GM21515 (cell line): ENCODE measurements around the gene HYAL1.
A peak's percentile ranks its signal among the peaks of the same experiment; 100 is the strongest.

Experiments
- ATAC-seq: cut with Tn5 transposase; IDR thresholded peaks from one replicate; pipeline ENCODE4 v1.9.1; 2021; ENCODE audit not compliant: unreplicated experiment

Gene HYAL1, protein sequence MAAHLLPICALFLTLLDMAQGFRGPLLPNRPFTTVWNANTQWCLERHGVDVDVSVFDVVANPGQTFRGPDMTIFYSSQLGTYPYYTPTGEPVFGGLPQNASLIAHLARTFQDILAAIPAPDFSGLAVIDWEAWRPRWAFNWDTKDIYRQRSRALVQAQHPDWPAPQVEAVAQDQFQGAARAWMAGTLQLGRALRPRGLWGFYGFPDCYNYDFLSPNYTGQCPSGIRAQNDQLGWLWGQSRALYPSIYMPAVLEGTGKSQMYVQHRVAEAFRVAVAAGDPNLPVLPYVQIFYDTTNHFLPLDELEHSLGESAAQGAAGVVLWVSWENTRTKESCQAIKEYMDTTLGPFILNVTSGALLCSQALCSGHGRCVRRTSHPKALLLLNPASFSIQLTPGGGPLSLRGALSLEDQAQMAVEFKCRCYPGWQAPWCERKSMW

DNA sequence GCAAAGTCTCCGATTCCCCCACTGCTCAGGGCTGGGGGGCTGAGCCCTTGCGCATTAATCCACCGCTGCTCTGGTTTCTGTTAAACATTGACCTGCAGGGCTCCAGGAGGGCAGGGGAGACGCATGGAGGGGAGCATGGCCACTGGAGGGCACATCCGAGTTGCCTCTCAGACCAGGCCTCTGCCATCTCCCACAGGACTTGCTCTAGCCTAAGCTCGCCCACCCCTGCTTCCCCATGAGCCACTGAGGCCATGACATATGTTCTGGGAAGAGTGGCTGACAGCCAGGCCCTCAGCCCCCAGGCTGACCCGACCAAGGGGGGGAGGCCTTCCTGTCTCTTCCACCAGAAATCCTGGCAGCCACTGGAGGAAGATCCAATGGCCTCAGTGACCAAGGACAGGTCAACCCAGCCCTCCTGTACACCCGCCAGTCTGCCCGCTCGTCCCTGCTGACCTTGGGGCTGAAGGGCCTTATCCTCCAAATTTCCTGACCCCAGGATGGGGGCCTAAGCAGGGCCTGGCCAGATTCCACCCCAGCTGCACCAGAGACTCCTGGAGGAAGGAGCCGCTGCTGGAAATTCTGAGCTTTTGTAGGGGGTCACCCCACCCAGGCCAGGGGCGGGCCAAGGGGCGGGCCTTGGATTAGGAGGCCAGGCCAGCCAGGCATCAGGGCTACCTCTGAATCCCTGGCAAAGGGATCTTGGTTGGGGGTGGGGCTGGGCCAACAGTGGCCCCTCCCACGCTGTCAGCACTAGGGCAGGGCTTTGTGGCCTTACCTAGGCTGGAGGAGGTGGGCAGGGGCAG lies at the start of gene HYAL1:
Gene HYAL1 (minus strand): TSS at position 562 of the 803 bp plus-strand sequence. CDS start 618 bp downstream, outside the sequence.
- no peak for ATAC-seq

DNA sequence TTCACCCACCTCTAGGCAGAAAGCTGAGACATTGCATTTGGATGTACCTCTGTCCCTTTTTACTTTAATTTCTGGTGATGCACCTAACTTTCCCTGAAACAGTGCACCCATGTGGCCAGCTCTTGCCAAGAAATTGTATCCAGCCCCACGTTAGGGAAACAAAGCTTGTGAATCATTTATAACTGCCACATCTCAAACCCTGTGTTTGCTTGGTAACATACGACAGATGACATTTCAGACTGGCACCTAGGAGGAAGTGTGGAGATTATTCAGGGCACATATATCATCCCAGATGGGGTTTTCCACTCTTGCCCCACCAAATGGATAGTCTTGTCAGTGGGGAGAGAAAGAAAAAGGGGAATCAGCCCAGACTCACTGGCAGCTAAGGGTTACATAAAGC lies 49.4 kb upstream of the HYAL1 start:
- no peak for ATAC-seq

DNA sequence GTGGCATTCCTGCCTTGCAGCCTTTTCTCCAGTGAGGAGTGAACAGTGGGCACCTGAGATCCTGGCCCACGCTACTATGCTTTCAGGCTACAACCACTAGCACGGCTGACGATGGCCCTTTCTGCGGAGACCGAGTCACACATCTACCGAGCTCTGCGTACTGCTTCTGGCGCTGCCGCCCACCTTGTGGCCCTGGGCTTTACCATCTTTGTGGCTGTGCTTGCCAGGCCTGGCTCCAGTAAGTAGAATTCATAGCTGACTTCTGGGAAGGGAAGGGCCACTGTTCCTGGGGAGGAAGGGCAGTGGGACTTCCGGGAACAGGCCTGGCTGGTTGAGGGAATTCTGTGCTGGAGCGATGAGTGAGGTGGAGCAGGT lies 47.9 kb upstream of the HYAL1 start:
- ATAC-seq, result no peak

DNA sequence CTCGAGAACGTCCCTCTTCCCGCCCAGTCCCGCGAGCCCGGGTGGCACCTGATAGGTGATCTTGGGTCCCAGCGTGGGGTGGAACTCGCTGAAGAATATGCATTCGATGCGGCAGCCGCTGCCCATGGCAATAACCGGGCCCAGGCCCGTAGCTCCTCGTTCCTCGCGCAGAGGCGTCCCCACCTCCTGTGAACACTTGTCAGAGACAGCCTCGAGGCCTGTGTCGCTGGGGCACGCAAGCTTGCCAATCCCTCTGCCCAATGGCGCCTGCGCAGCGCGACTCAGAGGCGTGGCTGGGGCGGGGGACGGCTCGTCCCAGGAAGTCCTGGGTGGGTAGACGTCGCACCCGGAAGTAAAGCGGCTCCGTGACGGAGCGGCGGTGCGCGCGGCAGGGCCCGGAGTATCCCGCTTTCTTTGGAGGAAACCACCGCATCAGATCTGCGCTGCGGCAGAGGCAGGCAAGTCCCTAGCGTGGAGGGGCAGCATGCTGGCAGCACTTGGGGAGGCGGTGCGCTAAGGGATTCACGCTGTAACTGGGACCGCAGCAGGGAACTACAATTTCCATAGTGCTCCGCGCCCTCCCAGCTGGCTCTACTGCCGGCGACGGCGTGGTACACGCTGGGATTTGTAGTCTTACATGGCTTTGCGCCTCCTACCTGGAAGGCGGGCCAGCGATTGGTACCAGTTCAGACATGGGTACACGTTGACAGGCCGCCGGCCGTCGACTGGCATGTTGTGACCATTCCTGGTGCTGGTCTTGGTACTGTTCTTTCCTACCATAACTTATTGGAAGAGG lies 47.4 kb upstream of the HYAL1 start, which contains the start of the genes CYB561D2 and NPRL2:
Gene CYB561D2 (plus strand): TSS at position 336 of the 796 bp plus-strand sequence. CDS start 572 bp downstream, outside the sequence.
Gene NPRL2 (minus strand): TSS at position 249 of the 796 bp plus-strand sequence. CDS start 123 bp downstream, at position 126.
- peak; percentile 77 for ATAC-seq

DNA sequence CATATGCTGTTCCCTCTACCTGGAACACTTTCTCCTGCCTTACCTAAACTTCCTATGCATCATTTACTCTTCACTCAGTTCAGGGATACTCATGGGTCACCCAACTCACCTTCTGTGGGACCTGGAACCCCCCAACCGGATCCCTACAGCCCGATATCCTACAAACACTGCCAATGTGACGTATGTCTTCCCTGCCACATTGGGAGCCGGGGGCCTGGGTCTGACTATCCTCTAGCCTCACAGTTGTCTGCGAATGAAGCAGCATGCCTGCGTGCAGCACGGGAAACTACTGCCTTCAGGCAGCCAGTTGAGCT lies 46.8 kb upstream of the HYAL1 start:
- no peak for ATAC-seq

DNA sequence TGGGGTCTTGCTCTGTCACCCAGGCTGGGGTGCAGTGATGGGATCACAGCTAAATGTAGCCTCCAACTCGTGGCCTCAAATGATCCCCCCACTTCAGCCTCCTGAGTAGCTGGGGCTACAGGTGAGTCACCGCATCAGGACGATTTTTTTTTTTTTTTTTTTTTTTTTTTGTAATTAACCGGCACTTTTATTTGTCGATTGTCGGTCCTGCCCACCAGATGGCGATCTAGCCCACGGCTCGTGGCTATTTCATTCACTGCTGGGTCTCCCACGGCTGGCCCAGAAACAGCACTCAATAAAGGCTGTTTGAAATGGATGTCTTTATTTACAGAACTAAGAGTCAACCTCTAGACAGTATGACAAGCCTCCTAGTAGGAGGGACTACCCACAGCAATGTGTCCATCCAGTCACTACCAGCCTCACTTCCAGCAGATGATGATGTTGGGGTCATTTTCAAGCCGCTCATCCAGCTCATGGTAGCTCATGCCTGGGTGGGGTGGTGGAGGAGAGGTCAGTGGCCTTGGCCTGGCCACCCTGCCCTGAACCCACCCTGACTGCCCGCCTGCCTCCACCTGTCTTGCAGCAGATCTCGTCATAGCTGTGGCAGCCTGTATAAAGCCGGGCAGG lies 43.9 kb upstream of the HYAL1 start:
- no peak for ATAC-seq

GRCh38 chr3:50345586-50346234 lies 42.3 kb upstream of the HYAL1 start, which contains the start of gene ZMYND10:
ZMYND10 (minus strand) TSS chr3:50345732; CDS start chr3:50345579, 153 bp downstream.
- ATAC-seq, result no peak

GRCh38 chr3:50345008-50345407 lies 41.6 kb upstream of the HYAL1 start:
- ATAC-seq, result no peak

- ATAC-seq, result no peak
These were observed 39.6 kb upstream of the HYAL1 start for GRCh38 chr3:50342813-50343633.

- ATAC-seq, result no peak
These were observed 38.7 kb upstream of the HYAL1 start for GRCh38 chr3:50341996-50342650.

GRCh38 chr3:50341537-50341936 lies 38.2 kb upstream of the HYAL1 start:
- ATAC-seq, result no peak

DNA sequence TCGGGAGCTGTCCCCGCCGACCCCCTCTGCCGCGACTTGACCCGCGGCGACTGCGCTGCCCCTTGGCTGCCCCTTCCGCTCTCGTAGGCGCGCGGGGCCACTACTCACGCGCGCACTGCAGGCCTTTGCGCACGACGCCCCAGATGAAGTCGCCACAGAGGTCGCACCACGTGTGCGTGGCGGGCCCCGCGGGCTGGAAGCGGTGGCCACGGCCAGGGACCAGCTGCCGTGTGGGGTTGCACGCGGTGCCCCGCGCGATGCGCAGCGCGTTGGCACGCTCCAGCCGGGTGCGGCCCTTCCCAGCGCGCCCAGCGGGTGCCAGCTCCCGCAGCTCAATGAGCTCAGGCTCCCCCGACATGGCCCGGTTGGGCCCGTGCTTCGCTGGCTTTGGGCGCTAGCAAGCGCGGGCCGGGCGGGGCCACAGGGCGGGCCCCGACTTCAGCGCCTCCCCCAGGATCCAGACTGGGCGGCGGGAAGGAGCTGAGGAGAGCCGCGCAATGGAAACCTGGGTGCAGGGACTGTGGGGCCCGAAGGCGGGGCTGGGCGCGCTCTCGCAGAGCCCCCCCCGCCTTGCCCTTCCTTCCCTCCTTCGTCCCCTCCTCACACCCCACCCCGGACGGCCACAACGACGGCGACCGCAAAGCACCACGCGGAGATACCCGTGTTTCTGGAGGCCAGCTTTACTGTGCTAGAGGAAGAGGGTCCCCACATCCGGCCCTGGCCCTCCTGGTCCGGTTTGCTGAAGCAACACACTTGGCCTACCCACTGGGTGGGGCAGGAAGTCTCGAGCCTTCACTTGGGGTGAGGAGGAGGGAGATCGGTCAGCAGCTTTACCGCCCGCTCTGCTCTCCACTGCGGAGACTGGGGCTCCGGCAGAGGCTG lies 37.3 kb upstream of the HYAL1 start, which contains the start of gene RASSF1:
Gene RASSF1 (minus strand): TSS at position 389 of the 882 bp plus-strand sequence. CDS start 31 bp downstream, at position 358.
- ATAC-seq, result no peak

DNA sequence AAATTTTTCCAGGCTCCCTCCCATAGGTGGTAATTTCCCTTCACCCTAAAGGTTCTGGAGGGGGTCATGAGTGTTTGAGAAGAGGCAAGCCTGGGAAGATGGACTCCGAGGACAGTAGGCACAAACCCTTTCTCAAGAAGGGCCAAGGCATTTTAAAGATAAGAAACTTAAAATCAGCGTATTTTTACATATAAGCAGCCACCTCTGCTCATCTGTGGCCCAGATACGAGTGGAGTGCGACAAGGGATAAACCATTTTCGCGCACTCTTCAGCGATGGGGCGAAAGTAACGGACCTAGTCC lies 36.7 kb upstream of the HYAL1 start:
- ATAC-seq, result no peak

DNA sequence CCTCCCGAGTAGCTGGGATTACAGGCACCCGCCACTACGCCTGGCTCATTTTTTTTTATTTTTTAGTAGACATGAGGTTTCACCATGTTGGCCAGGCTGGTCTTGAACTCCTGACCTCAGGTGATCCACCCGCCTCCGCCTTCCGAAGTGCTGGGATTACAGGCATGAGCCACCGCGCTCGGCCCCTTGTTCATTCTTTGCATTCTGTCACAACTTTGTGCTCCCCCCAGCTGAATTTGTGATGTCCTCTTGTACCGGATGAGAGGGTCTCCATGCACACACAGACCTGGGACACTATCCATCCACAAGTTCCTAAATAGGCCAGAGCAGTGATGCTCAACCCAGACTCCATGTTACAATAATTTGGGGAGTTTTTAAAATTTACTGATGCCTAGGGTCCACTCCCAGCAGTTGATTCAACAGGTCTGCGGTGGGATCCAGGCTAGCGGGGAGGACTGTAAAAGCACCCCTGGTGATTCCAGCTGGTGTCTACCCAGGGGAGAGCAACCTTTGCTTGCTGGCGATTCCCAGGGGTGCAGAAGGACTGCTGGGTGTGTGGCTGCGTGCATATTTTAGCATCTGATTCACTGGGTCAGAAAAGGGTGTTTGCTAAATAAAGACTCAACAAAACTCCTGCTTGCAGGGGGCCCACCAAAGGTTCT lies 36.2 kb upstream of the HYAL1 start:
- no peak for ATAC-seq

GRCh38 chr3:50338965-50339364 lies 35.6 kb upstream of the HYAL1 start:
- ATAC-seq, result no peak

- peak; percentile 76 for ATAC-seq
These were observed 33.9 kb upstream of the HYAL1 start for GRCh38 chr3:50337175-50337861.
